WTC11 (cell line): Measurements from ENCODE around the gene ARHGAP30. TPM values are rescaled to one million over a fixed set of nuclear protein-coding genes. Genes with fewer than 3 reads are reported as not detected.

ENCODE experiments used
- ELF4 ChIP-seq: sonication (generic); formaldehyde crosslinking; IDR thresholded peaks from 2 replicates; pipeline ENCODE4 v1.8.1; 2022; ENCODE audit warnings: low read depth, mild to moderate bottlenecking, moderate library complexity, missing genetic modification reagents
- ESRRA ChIP-seq: sonication (generic); formaldehyde crosslinking; IDR thresholded peaks from 2 replicates; pipeline ENCODE4 v1.8.1; 2022; ENCODE audit warnings: mild to moderate bottlenecking, missing genetic modification reagents, borderline replicate concordance
- FOXP1 ChIP-seq: sonication (generic); formaldehyde crosslinking; IDR thresholded peaks from 2 replicates; pipeline ENCODE4 v1.8.0; 2022; ENCODE audit warnings: missing genetic modification reagents, mild to moderate bottlenecking, moderate library complexity, borderline replicate concordance
- GABPB1 ChIP-seq: sonication (generic); formaldehyde crosslinking; IDR thresholded peaks from 2 replicates; pipeline ENCODE4 v1.8.1; 2023; ENCODE audit warnings: mild to moderate bottlenecking, missing genetic modification reagents
- GRHL2 ChIP-seq: fragments of 250-450 bp; sonication (Bioruptor Pico); IDR thresholded peaks from 2 replicates; pipeline ENCODE4 v1.8.0; 2022; ENCODE audit warnings: mild to moderate bottlenecking, moderate library complexity; ENCODE audit not compliant: insufficient replicate concordance, severe bottlenecking
- HMGA2 ChIP-seq: fragments of 250-450 bp; sonication (Bioruptor Pico); IDR thresholded peaks from 2 replicates; pipeline ENCODE4 v1.4.0; 2021; ENCODE audit warnings: mild to moderate bottlenecking, moderate library complexity
- IRF2 ChIP-seq: sonication (generic); formaldehyde crosslinking; IDR thresholded peaks from 2 replicates; pipeline ENCODE4 v1.8.0; 2022; ENCODE audit warnings: low read depth, missing genetic modification reagents, borderline replicate concordance
- NFYB ChIP-seq: sonication (generic); formaldehyde crosslinking; conservative IDR thresholded peaks from 2 replicates; pipeline ENCODE4 v1.8.0; 2022; ENCODE audit warnings: low read depth, missing genetic modification reagents
- OVOL2 ChIP-seq: fragments of 250-450 bp; sonication (Bioruptor Pico); IDR thresholded peaks from 2 replicates; pipeline ENCODE4 v1.9.0; 2021; ENCODE audit warnings: mild to moderate bottlenecking, borderline replicate concordance
- PRDM15 ChIP-seq: sonication (generic); formaldehyde crosslinking; IDR thresholded peaks from 2 replicates; pipeline ENCODE4 v1.8.0; 2022; ENCODE audit warnings: missing genetic modification reagents
- RELA ChIP-seq: sonication (generic); formaldehyde crosslinking; IDR thresholded peaks from 2 replicates; pipeline ENCODE4 v1.8.1; 2022; ENCODE audit warnings: missing genetic modification reagents, mild to moderate bottlenecking, borderline replicate concordance
- SP1 ChIP-seq: sonication (generic); formaldehyde crosslinking; conservative IDR thresholded peaks from 2 replicates; pipeline ENCODE4 v1.8.1; 2022; ENCODE audit warnings: missing genetic modification reagents
- TEAD1 ChIP-seq: sonication (generic); formaldehyde crosslinking; IDR thresholded peaks from 2 replicates; pipeline ENCODE4 v1.8.0; 2022; ENCODE audit warnings: mild to moderate bottlenecking, missing genetic modification reagents
- ZNF219 ChIP-seq: sonication (generic); formaldehyde crosslinking; IDR thresholded peaks from 2 replicates; pipeline ENCODE4 v1.8.0; 2023; ENCODE audit warnings: missing genetic modification reagents, mild to moderate bottlenecking, borderline replicate concordance
- ZNF263 ChIP-seq: sonication (generic); formaldehyde crosslinking; IDR thresholded peaks from 2 replicates; pipeline ENCODE4 v1.8.1; 2022; ENCODE audit warnings: low read depth, mild to moderate bottlenecking, moderate library complexity, missing genetic modification reagents
- ZNF281 ChIP-seq: sonication (generic); formaldehyde crosslinking; IDR thresholded peaks from 2 replicates; pipeline ENCODE4 v1.8.0; 2023; ENCODE audit warnings: mild to moderate bottlenecking, missing genetic modification reagents
- ZNF317 ChIP-seq: sonication (generic); formaldehyde crosslinking; IDR thresholded peaks from 2 replicates; pipeline ENCODE4 v1.8.1; 2023; ENCODE audit warnings: low read depth, mild to moderate bottlenecking, moderate library complexity, missing genetic modification reagents, borderline replicate concordance
- ZNF671 ChIP-seq: fragments of 250-450 bp; sonication (Bioruptor Pico); IDR thresholded peaks from 2 replicates; pipeline ENCODE4 v1.8.0; 2021; ENCODE audit warnings: mild to moderate bottlenecking
- total RNA-seq: library from RNA; stranded (reverse); gene quantifications from 3 replicates; pipeline ENCODE4 v1.2.3, GENCODE V29; 2021
- TF ChIP-seq, protein P1 (sequence below): sonication (generic); formaldehyde crosslinking; IDR thresholded peaks from 2 replicates; pipeline ENCODE4 v1.8.1; 2023; ENCODE audit warnings: mild to moderate bottlenecking, moderate library complexity, missing genetic modification reagents
- TF ChIP-seq, protein P2 (sequence below): sonication (generic); formaldehyde crosslinking; IDR thresholded peaks from 2 replicates; pipeline ENCODE4 v1.8.1; 2023; ENCODE audit warnings: mild to moderate bottlenecking, missing genetic modification reagents, moderate library complexity
- TF ChIP-seq, protein P3 (sequence below): sonication (generic); formaldehyde crosslinking; IDR thresholded peaks from 2 replicates; pipeline ENCODE4 v1.8.0; 2022; ENCODE audit warnings: mild to moderate bottlenecking, missing genetic modification reagents
- TF ChIP-seq, protein P4 (sequence below): sonication (generic); formaldehyde crosslinking; conservative IDR thresholded peaks from 2 replicates; pipeline ENCODE4 v1.8.1; 2022; ENCODE audit warnings: mild to moderate bottlenecking, missing genetic modification reagents
- TF ChIP-seq, protein P5 (sequence below): sonication (generic); formaldehyde crosslinking; IDR thresholded peaks from 2 replicates; pipeline ENCODE4 v1.8.1; 2022; ENCODE audit warnings: mild to moderate bottlenecking, moderate library complexity, missing genetic modification reagents
- TF ChIP-seq, protein P6 (sequence below): sonication (generic); formaldehyde crosslinking; IDR thresholded peaks from 2 replicates; pipeline ENCODE4 v1.8.1; 2022; ENCODE audit warnings: mild to moderate bottlenecking, missing genetic modification reagents, moderate library complexity, borderline replicate concordance
- TF ChIP-seq, protein P7 (sequence below): sonication (generic); formaldehyde crosslinking; IDR thresholded peaks from 2 replicates; pipeline ENCODE4 v1.8.1; 2023; ENCODE audit warnings: mild to moderate bottlenecking, missing genetic modification reagents

Gene ARHGAP30
- total RNA-seq, 1 experiment from 2014 or later: 0.52 TPM

- TF ChIP-seq, protein P1, sequence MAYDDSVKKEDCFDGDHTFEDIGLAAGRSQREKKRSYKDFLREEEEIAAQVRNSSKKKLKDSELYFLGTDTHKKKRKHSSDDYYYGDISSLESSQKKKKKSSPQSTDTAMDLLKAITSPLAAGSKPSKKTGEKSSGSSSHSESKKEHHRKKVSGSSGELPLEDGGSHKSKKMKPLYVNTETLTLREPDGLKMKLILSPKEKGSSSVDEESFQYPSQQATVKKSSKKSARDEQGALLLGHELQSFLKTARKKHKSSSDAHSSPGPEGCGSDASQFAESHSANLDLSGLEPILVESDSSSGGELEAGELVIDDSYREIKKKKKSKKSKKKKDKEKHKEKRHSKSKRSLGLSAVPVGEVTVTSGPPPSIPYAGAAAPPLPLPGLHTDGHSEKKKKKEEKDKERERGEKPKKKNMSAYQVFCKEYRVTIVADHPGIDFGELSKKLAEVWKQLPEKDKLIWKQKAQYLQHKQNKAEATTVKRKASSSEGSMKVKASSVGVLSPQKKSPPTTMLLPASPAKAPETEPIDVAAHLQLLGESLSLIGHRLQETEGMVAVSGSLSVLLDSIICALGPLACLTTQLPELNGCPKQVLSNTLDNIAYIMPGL (CRISPR knock-in tag): no peak
- no peak for TF ChIP-seq ZNF263 (CRISPR knock-in tag)
- no peak; the same call in 1 of the 2 replicates for TF ChIP-seq GABPB1 (CRISPR knock-in tag)
- no peak for TF ChIP-seq ZNF671
- TF ChIP-seq, protein P2, sequence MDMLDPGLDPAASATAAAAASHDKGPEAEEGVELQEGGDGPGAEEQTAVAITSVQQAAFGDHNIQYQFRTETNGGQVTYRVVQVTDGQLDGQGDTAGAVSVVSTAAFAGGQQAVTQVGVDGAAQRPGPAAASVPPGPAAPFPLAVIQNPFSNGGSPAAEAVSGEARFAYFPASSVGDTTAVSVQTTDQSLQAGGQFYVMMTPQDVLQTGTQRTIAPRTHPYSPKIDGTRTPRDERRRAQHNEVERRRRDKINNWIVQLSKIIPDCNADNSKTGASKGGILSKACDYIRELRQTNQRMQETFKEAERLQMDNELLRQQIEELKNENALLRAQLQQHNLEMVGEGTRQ (CRISPR knock-in tag): no peak
- TF ChIP-seq, protein P3, sequence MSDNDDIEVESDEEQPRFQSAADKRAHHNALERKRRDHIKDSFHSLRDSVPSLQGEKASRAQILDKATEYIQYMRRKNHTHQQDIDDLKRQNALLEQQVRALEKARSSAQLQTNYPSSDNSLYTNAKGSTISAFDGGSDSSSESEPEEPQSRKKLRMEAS (CRISPR knock-in tag): 0 out of 2 replicates have a peak, but pooled peaks have one; percentile 26
- TF ChIP-seq, protein P4, sequence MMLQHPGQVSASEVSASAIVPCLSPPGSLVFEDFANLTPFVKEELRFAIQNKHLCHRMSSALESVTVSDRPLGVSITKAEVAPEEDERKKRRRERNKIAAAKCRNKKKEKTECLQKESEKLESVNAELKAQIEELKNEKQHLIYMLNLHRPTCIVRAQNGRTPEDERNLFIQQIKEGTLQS (CRISPR knock-in tag): no peak
- no peak for TF ChIP-seq ELF4
- no peak for TF ChIP-seq HMGA2 (CRISPR knock-in tag)
- TF ChIP-seq IRF2 (CRISPR knock-in tag): no peak
- TF ChIP-seq FOXP1 (CRISPR knock-in tag): no peak
- peak; percentile 47; the same call in 1 of the 2 replicates for TF ChIP-seq SP1 (CRISPR knock-in tag)
- TF ChIP-seq TEAD1 (CRISPR knock-in tag): peak; percentile 71; the same call in 1 of the 2 replicates
- TF ChIP-seq, protein P5, sequence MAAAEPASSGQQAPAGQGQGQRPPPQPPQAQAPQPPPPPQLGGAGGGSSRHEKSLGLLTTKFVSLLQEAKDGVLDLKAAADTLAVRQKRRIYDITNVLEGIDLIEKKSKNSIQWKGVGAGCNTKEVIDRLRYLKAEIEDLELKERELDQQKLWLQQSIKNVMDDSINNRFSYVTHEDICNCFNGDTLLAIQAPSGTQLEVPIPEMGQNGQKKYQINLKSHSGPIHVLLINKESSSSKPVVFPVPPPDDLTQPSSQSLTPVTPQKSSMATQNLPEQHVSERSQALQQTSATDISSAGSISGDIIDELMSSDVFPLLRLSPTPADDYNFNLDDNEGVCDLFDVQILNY (CRISPR knock-in tag): no peak
- TF ChIP-seq ZNF281: no peak
- TF ChIP-seq, protein P6, sequence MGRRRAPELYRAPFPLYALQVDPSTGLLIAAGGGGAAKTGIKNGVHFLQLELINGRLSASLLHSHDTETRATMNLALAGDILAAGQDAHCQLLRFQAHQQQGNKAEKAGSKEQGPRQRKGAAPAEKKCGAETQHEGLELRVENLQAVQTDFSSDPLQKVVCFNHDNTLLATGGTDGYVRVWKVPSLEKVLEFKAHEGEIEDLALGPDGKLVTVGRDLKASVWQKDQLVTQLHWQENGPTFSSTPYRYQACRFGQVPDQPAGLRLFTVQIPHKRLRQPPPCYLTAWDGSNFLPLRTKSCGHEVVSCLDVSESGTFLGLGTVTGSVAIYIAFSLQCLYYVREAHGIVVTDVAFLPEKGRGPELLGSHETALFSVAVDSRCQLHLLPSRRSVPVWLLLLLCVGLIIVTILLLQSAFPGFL (CRISPR knock-in tag): no peak
- no peak for TF ChIP-seq ESRRA (CRISPR knock-in tag)
- no peak for TF ChIP-seq ZNF219 (CRISPR knock-in tag)
- TF ChIP-seq PRDM15 (CRISPR knock-in tag): no peak
- no peak for TF ChIP-seq ZNF317 (CRISPR knock-in tag)
- no peak for TF ChIP-seq RELA
- TF ChIP-seq, protein P7, sequence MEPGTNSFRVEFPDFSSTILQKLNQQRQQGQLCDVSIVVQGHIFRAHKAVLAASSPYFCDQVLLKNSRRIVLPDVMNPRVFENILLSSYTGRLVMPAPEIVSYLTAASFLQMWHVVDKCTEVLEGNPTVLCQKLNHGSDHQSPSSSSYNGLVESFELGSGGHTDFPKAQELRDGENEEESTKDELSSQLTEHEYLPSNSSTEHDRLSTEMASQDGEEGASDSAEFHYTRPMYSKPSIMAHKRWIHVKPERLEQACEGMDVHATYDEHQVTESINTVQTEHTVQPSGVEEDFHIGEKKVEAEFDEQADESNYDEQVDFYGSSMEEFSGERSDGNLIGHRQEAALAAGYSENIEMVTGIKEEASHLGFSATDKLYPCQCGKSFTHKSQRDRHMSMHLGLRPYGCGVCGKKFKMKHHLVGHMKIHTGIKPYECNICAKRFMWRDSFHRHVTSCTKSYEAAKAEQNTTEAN (CRISPR knock-in tag): 0 out of 2 replicates have a peak, but pooled peaks have one; percentile 41
- no peak for TF ChIP-seq NFYB
- no peak for TF ChIP-seq GRHL2 (CRISPR knock-in tag)
- no peak for TF ChIP-seq OVOL2 (CRISPR knock-in tag)
These were observed 56.0 kb downstream of the ARHGAP30 start (continued) for GRCh38 chr1:161013488-161014230.
